GM23338 (cell line): Measurements from ENCODE around the gene ORAI3. TPM values are rescaled to one million over a fixed set of nuclear protein-coding genes. Genes with fewer than 3 reads are reported as not detected.

Experiments
- ATAC-seq: fragments of 200-7000 bp; cut with Tn5 transposase; 3 replicates; pipeline ENCODE4 v1.9.1; 2020
- DNase-seq: peaks from one replicate; pipeline ENCODE4 v3.0.0-alpha.2; 2015; ENCODE audit warnings: low spot score
- H2AFZ ChIP-seq: fragments of 200-600 bp; sonication (generic); 2 replicates; pipeline ENCODE4 v1.8.0; 2016; ENCODE audit warnings: antibody characterized with exemption, mild to moderate bottlenecking, moderate library complexity
- H3F3A ChIP-seq: fragments of 200-600 bp; sonication (generic); replicated peaks from 2 replicates; pipeline ENCODE4 v1.8.0; 2017; ENCODE audit warnings: antibody characterized with exemption, mixed run types, low read depth
- H3K27ac ChIP-seq: fragments of 200-600 bp; sonication (generic); 2 replicates; pipeline ENCODE4 v1.6.1; 2016; ENCODE audit warnings: low read depth
- H3K27me3 ChIP-seq: fragments of 200-600 bp; sonication (generic); 2 replicates; pipeline ENCODE4 v1.8.0; 2016; ENCODE audit warnings: mild to moderate bottlenecking, mixed run types, moderate library complexity; ENCODE audit not compliant: insufficient read depth
- H3K36me3 ChIP-seq: fragments of 200-600 bp; sonication (generic); 2 replicates; pipeline ENCODE4 v1.8.0; 2016; ENCODE audit warnings: mild to moderate bottlenecking; ENCODE audit not compliant: insufficient read depth
- H3K4me1 ChIP-seq: fragments of 200-600 bp; sonication (generic); 2 replicates; pipeline ENCODE4 v1.8.0; 2016; ENCODE audit warnings: mild to moderate bottlenecking, moderate library complexity; ENCODE audit not compliant: insufficient read depth
- H3K4me2 ChIP-seq: fragments of 200-600 bp; sonication (generic); 2 replicates; pipeline ENCODE4 v1.7.1; 2017; ENCODE audit warnings: mixed run types
- H3K4me3 ChIP-seq: fragments of 200-600 bp; sonication (generic); 2 replicates; pipeline ENCODE4 v1.6.1; 2016; ENCODE audit warnings: mixed run types
- H3K79me2 ChIP-seq: fragments of 200-600 bp; sonication (generic); replicated peaks from 2 replicates; pipeline ENCODE4 v1.8.0; 2017; ENCODE audit warnings: mild to moderate bottlenecking; ENCODE audit not compliant: insufficient read depth
- H3K9me2 ChIP-seq: fragments of 200-600 bp; sonication (generic); 2 replicates; pipeline ENCODE4 v1.8.0; 2017; ENCODE audit not compliant: insufficient read depth
- H4K20me1 ChIP-seq: fragments of 200-600 bp; sonication (generic); replicated peaks from 2 replicates; pipeline ENCODE4 v1.8.0; 2017; ENCODE audit warnings: mild to moderate bottlenecking; ENCODE audit not compliant: insufficient read depth
- H3K27ac Mint-ChIP-seq: 2 replicates; pipeline ENCODE4 v1.8.0; 2020; ENCODE audit warnings: inconsistent platforms, mild to moderate bottlenecking, moderate library complexity, mixed read lengths
- H3K27me3 Mint-ChIP-seq: 3 replicates; pipeline ENCODE4 v1.8.0; 2022; ENCODE audit warnings: low read depth, mild to moderate bottlenecking, moderate library complexity, mixed read lengths, inconsistent platforms; ENCODE audit not compliant: insufficient read depth, poor library complexity
- H3K36me3 Mint-ChIP-seq: 3 replicates; pipeline ENCODE4 v1.8.0; 2021; ENCODE audit warnings: low read depth, mild to moderate bottlenecking, inconsistent platforms, moderate library complexity, mixed read lengths
- H3K4me1 Mint-ChIP-seq: 3 replicates; pipeline ENCODE4 v1.8.0; 2020; ENCODE audit warnings: mild to moderate bottlenecking, inconsistent platforms, mixed read lengths
- H3K4me3 Mint-ChIP-seq: 3 replicates; pipeline ENCODE4 v1.8.0; 2021; ENCODE audit warnings: moderate library complexity, mild to moderate bottlenecking, inconsistent platforms, mixed read lengths
- H3K9me3 Mint-ChIP-seq: 3 replicates; pipeline ENCODE4 v1.8.0; 2020; ENCODE audit warnings: moderate library complexity, mild to moderate bottlenecking, inconsistent platforms, mixed read lengths
- CREB1 ChIP-seq: fragments of 250-450 bp; sonication (Bioruptor Pico); IDR thresholded peaks from 2 replicates; pipeline ENCODE4 v1.5.0; 2020; ENCODE audit warnings: low read depth, mild to moderate bottlenecking, moderate library complexity
- CTCF ChIP-seq, 2 experiments: fragments of 200-600 bp in 1 of 2; sonication (generic) in 1 of 2; conservative IDR thresholded peaks; 2 replicates each; pipeline versions ENCODE4 v1.5.1 to v1.6.1; 2016 to 2017; ENCODE audit warnings: antibody characterized with exemption in 2 of 2, low read depth in 2 of 2, mild to moderate bottlenecking in 2 of 2, moderate library complexity in 1 of 2
- EZH2 ChIP-seq: fragments of 200-600 bp; sonication (generic); IDR thresholded peaks from one replicate; pipeline ENCODE4 v1.8.0; 2017; ENCODE audit warnings: antibody characterized with exemption, mild to moderate bottlenecking, low read depth; ENCODE audit not compliant: unreplicated experiment
- EZH2phosphoT487 ChIP-seq: fragments of 200-600 bp; sonication (generic); IDR thresholded peaks from one replicate; pipeline ENCODE4 v1.8.1; 2018; ENCODE audit warnings: antibody characterized with exemption; ENCODE audit not compliant: unreplicated experiment
- JUNB ChIP-seq: IDR thresholded peaks from one replicate; pipeline ENCODE4 v1.6.1; 2016; ENCODE audit warnings: antibody characterized with exemption; ENCODE audit not compliant: unreplicated experiment
- NANOG ChIP-seq: IDR thresholded peaks from 2 replicates; pipeline ENCODE4 v1.6.1; 2016; ENCODE audit warnings: antibody characterized with exemption, borderline replicate concordance
- POLR2AphosphoS5 ChIP-seq: IDR thresholded peaks from 2 replicates; pipeline ENCODE4 v1.6.1; 2016; ENCODE audit warnings: antibody characterized with exemption, low read depth
- STAT1 ChIP-seq: IDR thresholded peaks from one replicate; pipeline ENCODE4 v1.6.1; 2016; ENCODE audit warnings: antibody characterized with exemption; ENCODE audit not compliant: unreplicated experiment
- ZNF114 ChIP-seq: fragments of 250-450 bp; sonication (Bioruptor Pico); IDR thresholded peaks from 2 replicates; pipeline ENCODE4 v1.5.0; 2020; ENCODE audit warnings: mild to moderate bottlenecking, moderate library complexity
- ZNF331 ChIP-seq: fragments of 250-450 bp; sonication (Bioruptor Pico); IDR thresholded peaks from 2 replicates; pipeline ENCODE4 v1.5.0; 2020; ENCODE audit warnings: low read depth, mild to moderate bottlenecking, moderate library complexity
- polyA plus RNA-seq: library from polyadenylated mRNA; unstranded; fragments of >200 nt; fragmentation: Nextera tagmentation; extraction: Ambion mirVana; gene quantifications from 2 replicates; pipeline ENCODE4 v1.2.1, GENCODE V29; 2016
- total RNA-seq: library from RNA; depleted of rRNA; stranded (reverse); fragments of >200 nt; shearing (Covaris generic); gene quantifications from 2 replicates; pipeline ENCODE4 v1.2.3, GENCODE V29; 2014
- TF ChIP-seq, protein P1 (sequence below): IDR thresholded peaks from one replicate; pipeline ENCODE4 v1.6.1; 2018; ENCODE audit warnings: antibody characterized with exemption; ENCODE audit not compliant: unreplicated experiment
- TF ChIP-seq, protein P2 (sequence below): fragments of 250-450 bp; sonication (Bioruptor Pico); IDR thresholded peaks from 2 replicates; pipeline ENCODE4 v1.5.0; 2020; ENCODE audit warnings: mild to moderate bottlenecking, moderate library complexity
- TF ChIP-seq, protein P3 (sequence below): IDR thresholded peaks from 2 replicates; pipeline ENCODE4 v1.6.1; 2016; ENCODE audit warnings: antibody characterized with exemption

ORAI3 gene
- total and polyA plus RNA-seq, 2 experiments from 2014 or later, result 6.9 to 15.9 TPM

GRCh38 chr16:30985401-30986128 is 36.7 kb downstream of the ORAI3 start:
- DNase-seq (peak; percentile 79), ATAC-seq (peak; percentile 76)
- H3K4me2 ChIP-seq, result peak overlapping the region; percentile 80
- Mint-ChIP-seq H3K4me1 (peaks cover 6% of the 10 kb centered on the region; the same call in 2 of the 3 replicates), H3K27ac (peak overlapping the region; percentile 67; the same call in 1 of the 2 replicates), H3K27me3 (peaks cover 9% of the 10 kb centered on the region), H3K36me3 (peaks cover 28% of the 10 kb centered on the region), H3K9me3 (peaks cover 2% of the 10 kb centered on the region; the same call in 1 of the 3 replicates), H3K4me3 (peak overlapping the region; percentile 65)
- no peaks in the 10 kb centered on the region for H3K27me3 ChIP-seq
- H3K79me2 ChIP-seq, result no peaks in the 10 kb centered on the region
- H3K9me2 ChIP-seq, result no peaks in the 10 kb centered on the region
- no peak overlapping the region for H2AFZ ChIP-seq
- no peaks in the 10 kb centered on the region for H3K4me1 ChIP-seq
- H4K20me1 ChIP-seq, result no peaks in the 10 kb centered on the region; the same call in 1 of the 2 replicates
- peak overlapping the region; percentile 58 for H3K4me3 ChIP-seq
- H3K27ac ChIP-seq, result no peak overlapping the region
- TF ChIP-seq, protein P1, sequence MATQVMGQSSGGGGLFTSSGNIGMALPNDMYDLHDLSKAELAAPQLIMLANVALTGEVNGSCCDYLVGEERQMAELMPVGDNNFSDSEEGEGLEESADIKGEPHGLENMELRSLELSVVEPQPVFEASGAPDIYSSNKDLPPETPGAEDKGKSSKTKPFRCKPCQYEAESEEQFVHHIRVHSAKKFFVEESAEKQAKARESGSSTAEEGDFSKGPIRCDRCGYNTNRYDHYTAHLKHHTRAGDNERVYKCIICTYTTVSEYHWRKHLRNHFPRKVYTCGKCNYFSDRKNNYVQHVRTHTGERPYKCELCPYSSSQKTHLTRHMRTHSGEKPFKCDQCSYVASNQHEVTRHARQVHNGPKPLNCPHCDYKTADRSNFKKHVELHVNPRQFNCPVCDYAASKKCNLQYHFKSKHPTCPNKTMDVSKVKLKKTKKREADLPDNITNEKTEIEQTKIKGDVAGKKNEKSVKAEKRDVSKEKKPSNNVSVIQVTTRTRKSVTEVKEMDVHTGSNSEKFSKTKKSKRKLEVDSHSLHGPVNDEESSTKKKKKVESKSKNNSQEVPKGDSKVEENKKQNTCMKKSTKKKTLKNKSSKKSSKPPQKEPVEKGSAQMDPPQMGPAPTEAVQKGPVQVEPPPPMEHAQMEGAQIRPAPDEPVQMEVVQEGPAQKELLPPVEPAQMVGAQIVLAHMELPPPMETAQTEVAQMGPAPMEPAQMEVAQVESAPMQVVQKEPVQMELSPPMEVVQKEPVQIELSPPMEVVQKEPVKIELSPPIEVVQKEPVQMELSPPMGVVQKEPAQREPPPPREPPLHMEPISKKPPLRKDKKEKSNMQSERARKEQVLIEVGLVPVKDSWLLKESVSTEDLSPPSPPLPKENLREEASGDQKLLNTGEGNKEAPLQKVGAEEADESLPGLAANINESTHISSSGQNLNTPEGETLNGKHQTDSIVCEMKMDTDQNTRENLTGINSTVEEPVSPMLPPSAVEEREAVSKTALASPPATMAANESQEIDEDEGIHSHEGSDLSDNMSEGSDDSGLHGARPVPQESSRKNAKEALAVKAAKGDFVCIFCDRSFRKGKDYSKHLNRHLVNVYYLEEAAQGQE, result no peak
- TF ChIP-seq ZNF114 (CRISPR knock-in tag) (no peak), JUNB (no peak), EZH2phosphoT487 (no peak), CREB1 (CRISPR knock-in tag) (no peak), NANOG (no peak), STAT1 (no peak), CTCF (conservative IDR thresholded peaks at IDR 0.05; ENCODE audit: low read depth in 2 of 2) (peak in 1 of 2 experiments; percentile 74; a peak in 2 of 4 replicates), ZNF331 (CRISPR knock-in tag) (no peak), EZH2 (no peak), POLR2AphosphoS5 (peak; percentile 37; the same call in 1 of the 2 replicates)
- TF ChIP-seq, protein P2, sequence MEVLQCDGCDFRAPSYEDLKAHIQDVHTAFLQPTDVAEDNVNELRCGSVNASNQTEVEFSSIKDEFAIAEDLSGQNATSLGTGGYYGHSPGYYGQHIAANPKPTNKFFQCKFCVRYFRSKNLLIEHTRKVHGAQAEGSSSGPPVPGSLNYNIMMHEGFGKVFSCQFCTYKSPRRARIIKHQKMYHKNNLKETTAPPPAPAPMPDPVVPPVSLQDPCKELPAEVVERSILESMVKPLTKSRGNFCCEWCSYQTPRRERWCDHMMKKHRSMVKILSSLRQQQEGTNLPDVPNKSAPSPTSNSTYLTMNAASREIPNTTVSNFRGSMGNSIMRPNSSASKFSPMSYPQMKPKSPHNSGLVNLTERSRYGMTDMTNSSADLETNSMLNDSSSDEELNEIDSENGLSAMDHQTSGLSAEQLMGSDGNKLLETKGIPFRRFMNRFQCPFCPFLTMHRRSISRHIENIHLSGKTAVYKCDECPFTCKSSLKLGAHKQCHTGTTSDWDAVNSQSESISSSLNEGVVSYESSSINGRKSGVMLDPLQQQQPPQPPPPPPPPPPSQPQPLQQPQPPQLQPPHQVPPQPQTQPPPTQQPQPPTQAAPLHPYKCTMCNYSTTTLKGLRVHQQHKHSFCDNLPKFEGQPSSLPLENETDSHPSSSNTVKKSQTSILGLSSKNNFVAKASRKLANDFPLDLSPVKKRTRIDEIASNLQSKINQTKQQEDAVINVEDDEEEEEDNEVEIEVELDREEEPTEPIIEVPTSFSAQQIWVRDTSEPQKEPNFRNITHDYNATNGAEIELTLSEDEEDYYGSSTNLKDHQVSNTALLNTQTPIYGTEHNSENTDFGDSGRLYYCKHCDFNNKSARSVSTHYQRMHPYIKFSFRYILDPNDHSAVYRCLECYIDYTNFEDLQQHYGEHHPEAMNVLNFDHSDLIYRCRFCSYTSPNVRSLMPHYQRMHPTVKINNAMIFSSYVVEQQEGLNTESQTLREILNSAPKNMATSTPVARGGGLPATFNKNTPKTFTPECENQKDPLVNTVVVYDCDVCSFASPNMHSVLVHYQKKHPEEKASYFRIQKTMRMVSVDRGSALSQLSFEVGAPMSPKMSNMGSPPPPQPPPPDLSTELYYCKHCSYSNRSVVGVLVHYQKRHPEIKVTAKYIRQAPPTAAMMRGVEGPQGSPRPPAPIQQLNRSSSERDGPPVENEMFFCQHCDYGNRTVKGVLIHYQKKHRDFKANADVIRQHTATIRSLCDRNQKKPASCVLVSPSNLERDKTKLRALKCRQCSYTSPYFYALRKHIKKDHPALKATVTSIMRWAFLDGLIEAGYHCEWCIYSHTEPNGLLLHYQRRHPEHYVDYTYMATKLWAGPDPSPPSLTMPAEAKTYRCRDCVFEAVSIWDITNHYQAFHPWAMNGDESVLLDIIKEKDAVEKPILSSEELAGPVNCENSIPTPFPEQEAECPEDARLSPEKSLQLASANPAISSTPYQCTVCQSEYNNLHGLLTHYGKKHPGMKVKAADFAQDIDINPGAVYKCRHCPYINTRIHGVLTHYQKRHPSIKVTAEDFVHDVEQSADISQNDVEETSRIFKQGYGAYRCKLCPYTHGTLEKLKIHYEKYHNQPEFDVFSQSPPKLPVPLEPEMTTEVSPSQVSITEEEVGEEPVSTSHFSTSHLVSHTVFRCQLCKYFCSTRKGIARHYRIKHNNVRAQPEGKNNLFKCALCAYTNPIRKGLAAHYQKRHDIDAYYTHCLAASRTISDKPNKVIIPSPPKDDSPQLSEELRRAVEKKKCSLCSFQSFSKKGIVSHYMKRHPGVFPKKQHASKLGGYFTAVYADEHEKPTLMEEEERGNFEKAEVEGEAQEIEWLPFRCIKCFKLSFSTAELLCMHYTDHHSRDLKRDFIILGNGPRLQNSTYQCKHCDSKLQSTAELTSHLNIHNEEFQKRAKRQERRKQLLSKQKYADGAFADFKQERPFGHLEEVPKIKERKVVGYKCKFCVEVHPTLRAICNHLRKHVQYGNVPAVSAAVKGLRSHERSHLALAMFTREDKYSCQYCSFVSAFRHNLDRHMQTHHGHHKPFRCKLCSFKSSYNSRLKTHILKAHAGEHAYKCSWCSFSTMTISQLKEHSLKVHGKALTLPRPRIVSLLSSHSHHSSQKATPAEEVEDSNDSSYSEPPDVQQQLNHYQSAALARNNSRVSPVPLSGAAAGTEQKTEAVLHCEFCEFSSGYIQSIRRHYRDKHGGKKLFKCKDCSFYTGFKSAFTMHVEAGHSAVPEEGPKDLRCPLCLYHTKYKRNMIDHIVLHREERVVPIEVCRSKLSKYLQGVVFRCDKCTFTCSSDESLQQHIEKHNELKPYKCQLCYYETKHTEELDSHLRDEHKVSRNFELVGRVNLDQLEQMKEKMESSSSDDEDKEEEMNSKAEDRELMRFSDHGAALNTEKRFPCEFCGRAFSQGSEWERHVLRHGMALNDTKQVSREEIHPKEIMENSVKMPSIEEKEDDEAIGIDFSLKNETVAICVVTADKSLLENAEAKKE (CRISPR knock-in tag), result no peak
- TF ChIP-seq, protein P3, sequence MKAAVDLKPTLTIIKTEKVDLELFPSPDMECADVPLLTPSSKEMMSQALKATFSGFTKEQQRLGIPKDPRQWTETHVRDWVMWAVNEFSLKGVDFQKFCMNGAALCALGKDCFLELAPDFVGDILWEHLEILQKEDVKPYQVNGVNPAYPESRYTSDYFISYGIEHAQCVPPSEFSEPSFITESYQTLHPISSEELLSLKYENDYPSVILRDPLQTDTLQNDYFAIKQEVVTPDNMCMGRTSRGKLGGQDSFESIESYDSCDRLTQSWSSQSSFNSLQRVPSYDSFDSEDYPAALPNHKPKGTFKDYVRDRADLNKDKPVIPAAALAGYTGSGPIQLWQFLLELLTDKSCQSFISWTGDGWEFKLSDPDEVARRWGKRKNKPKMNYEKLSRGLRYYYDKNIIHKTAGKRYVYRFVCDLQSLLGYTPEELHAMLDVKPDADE, result no peak
- peaks cover 9% of the 10 kb centered on the region for H3F3A ChIP-seq
- peaks cover 4% of the 10 kb centered on the region; the same call in 1 of the 2 replicates for H3K36me3 ChIP-seq
